ENCODE measurements around the gene COQ2. TPM values are rescaled to one million over a fixed set of nuclear protein-coding genes. Genes with fewer than 3 reads are reported as not detected.

Gene COQ2
- total RNA-seq, 2 experiments from 2014 or later, result 12.1 to 14.4 TPM

DNA sequence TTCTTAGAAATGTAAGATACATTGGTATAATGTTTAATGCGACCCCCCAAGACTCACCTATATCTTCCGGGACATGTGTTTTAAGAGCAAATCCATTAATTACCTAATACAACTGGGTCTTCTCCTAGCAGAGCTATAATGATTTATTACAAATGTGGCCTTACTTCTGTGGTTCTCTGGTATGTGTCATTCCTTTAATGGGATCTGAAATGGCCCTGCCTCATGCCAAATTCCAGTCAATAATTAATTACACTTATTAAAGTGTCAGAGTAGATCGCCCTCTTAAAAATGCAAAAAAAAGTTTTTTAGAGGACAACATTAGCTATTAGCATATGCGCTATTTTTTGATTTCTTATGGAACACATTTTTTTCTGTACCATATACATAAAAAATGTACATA is 33.1 kb upstream of the COQ2 start:
- Histone ChIP-seq H3K9me3 (ENCODE audit: low read length) (no peaks in the 10 kb centered on the region), H2AFZ (ENCODE audit: low read length) (no peak overlapping the region), H3K4me2 (ENCODE audit: low read length) (no peak overlapping the region), H3K9me2 (ENCODE audit: insufficient read depth, low read length) (no peaks in the 10 kb centered on the region), H3K36me3 (ENCODE audit: insufficient read depth, low read length) (no peaks in the 10 kb centered on the region), H3K79me2 (ENCODE audit: insufficient read depth, low read depth, low read length) (no peaks in the 10 kb centered on the region), H3K4me3 (ENCODE audit: low read depth, low read length, poor library complexity, severe bottlenecking) (no peak overlapping the region), H3K4me1 (ENCODE audit: insufficient read depth, low read length, poor library complexity, severe bottlenecking) (no peaks in the 10 kb centered on the region), H4K20me1 (ENCODE audit: insufficient read depth, low read length) (no peaks in the 10 kb centered on the region), H3K27ac (ENCODE audit: low read depth, low read length, poor library complexity, severe bottlenecking) (no peak overlapping the region)
- no TSS peak for BruUV-seq (replicated peaks)
- no peak for TF ChIP-seq CTCF (conservative IDR thresholded peaks at IDR 0.05; ENCODE audit: low read length)
- no peak for DNase-seq (ENCODE audit: low spot score)
- POLR2A ChIA-PET, result interaction anchor here (0.7 kb wide), 1 partner anchor 23 kb away, joined by 3 read pairs; no protein-coding TSS in a partner anchor
- CTCF ChIA-PET (ENCODE audit: unreplicated experiment), result no interaction called here
- intact Hi-C loops (cut with micrococcal nuclease; ENCODE audit: unreplicated experiment), result no loop called here

- H3K9me2 ChIP-seq (ENCODE audit: insufficient read depth, low read length), result no peaks in the 10 kb centered on the region
- no peak overlapping the region for H2AFZ ChIP-seq (ENCODE audit: low read length)
- no TSS peak for BruUV-seq (replicated peaks)
- no peaks in the 10 kb centered on the region for H4K20me1 ChIP-seq (ENCODE audit: insufficient read depth, low read length)
- H3K4me1 ChIP-seq (ENCODE audit: insufficient read depth, low read length, poor library complexity, severe bottlenecking), result no peaks in the 10 kb centered on the region
- H3K4me3 ChIP-seq (ENCODE audit: low read depth, low read length, poor library complexity, severe bottlenecking), result no peak overlapping the region
- H3K27ac ChIP-seq (ENCODE audit: low read depth, low read length, poor library complexity, severe bottlenecking), result no peak overlapping the region
- CTCF ChIA-PET (ENCODE audit: unreplicated experiment), result no interaction called here
- H3K36me3 ChIP-seq (ENCODE audit: insufficient read depth, low read length), result no peaks in the 10 kb centered on the region
- POLR2A ChIA-PET, result interaction anchor here (0.6 to 0.7 kb wide), 2 partner anchors 491 to 531 kb away, joined by 4 read pairs; no protein-coding TSS in a partner anchor
- no peak for DNase-seq (ENCODE audit: low spot score)
- intact Hi-C loops (cut with micrococcal nuclease; ENCODE audit: unreplicated experiment), result no loop called here
- no peaks in the 10 kb centered on the region for H3K9me3 ChIP-seq (ENCODE audit: low read length)
- no peaks in the 10 kb centered on the region for H3K79me2 ChIP-seq (ENCODE audit: insufficient read depth, low read depth, low read length)
- no peak for TF ChIP-seq EZH2phosphoT487 (IDR thresholded peaks at IDR 0.05; ENCODE audit: borderline replicate concordance, low read depth, low read length)
- no peak for TF ChIP-seq CTCF (conservative IDR thresholded peaks at IDR 0.05; ENCODE audit: low read length)
- no peak overlapping the region for H3K4me2 ChIP-seq (ENCODE audit: low read length)
Observed at GRCh38 chr4:83316459-83317165, 32.0 kb upstream of the COQ2 start.

GRCh38 chr4:83315341-83315870 is 30.8 kb upstream of the COQ2 start:
- Histone ChIP-seq H3K79me2 (ENCODE audit: insufficient read depth, low read depth, low read length) (no peaks in the 10 kb centered on the region), H3K4me3 (ENCODE audit: low read depth, low read length, poor library complexity, severe bottlenecking) (no peak overlapping the region), H3K4me2 (ENCODE audit: low read length) (no peak overlapping the region), H3K9me3 (ENCODE audit: low read length) (no peaks in the 10 kb centered on the region), H2AFZ (ENCODE audit: low read length) (no peak overlapping the region), H3K4me1 (ENCODE audit: insufficient read depth, low read length, poor library complexity, severe bottlenecking) (no peaks in the 10 kb centered on the region), H3K9me2 (ENCODE audit: insufficient read depth, low read length) (no peaks in the 10 kb centered on the region), H4K20me1 (ENCODE audit: insufficient read depth, low read length) (no peaks in the 10 kb centered on the region), H3K36me3 (ENCODE audit: insufficient read depth, low read length) (no peaks in the 10 kb centered on the region), H3K27ac (ENCODE audit: low read depth, low read length, poor library complexity, severe bottlenecking) (no peak overlapping the region)
- no TSS peak for BruUV-seq (replicated peaks)
- POLR2A ChIA-PET, result interaction anchor here (0.7 kb wide), 1 partner anchor 556 kb away, joined by 3 read pairs; no protein-coding TSS in a partner anchor
- CTCF ChIA-PET (ENCODE audit: unreplicated experiment), result no interaction called here
- TF ChIP-seq EZH2phosphoT487 (IDR thresholded peaks at IDR 0.05; ENCODE audit: borderline replicate concordance, low read depth, low read length) (no peak), CTCF (conservative IDR thresholded peaks at IDR 0.05; ENCODE audit: low read length) (no peak)
- no peak for DNase-seq (ENCODE audit: low spot score)
- intact Hi-C loops (cut with micrococcal nuclease; ENCODE audit: unreplicated experiment), result no loop called here
